Non-pigmented ciliary epithelial cell (primary cell): ENCODE measurements around the gene ALS2CL.
A peak's percentile ranks its signal among the peaks of the same experiment; 100 is the strongest.

Source experiments
- DNase-seq: peaks from one replicate; pipeline ENCODE4 v3.0.0-alpha.2; 2010; ENCODE audit warnings: low read depth

Gene ALS2CL

DNA sequence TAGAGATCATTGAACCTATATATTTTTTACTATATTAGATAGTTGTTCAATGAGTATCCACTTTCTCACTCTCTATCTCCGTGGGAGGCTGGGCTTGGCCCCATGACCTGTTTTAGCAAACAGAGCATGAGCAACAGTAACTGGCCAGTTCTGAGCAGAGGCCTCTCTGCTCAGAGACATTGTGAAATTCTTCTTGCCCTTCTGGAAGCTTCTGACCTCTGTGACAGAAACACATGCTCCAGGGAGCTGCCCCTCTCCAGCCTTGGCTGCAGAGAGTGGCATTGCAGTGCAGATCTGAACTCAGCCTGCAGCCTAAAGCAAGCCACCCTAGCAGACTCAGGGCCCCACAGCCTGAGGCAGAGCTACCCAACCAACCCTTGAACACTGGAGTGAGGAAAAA, 60.7 kb downstream of the ALS2CL start:
- no peak for DNase-seq

- DNase-seq: peak; percentile 17
These were observed 63.6 kb downstream of the ALS2CL start for GRCh38 chr3:46629551-46630517.

DNA sequence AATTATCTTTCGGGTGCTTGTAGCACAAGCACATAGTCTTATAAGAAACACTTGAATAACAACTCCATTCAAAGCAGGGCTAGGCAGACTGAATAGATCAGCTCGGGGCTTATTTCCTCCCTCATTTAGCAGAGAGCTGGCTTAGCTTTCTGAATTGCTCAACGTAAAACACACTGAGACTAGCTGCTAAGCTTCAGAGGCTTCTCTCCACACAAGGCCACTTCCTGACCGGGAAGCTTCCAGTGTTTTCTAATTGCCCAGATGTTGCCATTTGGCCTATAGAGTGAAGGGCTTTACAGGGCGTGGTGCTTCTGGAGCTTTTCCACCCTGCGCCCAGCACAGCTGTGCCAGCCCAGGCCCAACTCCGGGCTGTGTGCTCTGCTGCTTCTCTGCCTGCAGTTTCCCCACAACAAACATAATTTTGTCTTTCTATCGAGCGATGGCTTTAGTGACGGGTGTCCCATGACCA, 64.5 kb downstream of the ALS2CL start:
- DNase-seq: no peak

- DNase-seq: no peak
These were observed 66.4 kb downstream of the ALS2CL start for GRCh38 chr3:46627078-46627477.

DNA sequence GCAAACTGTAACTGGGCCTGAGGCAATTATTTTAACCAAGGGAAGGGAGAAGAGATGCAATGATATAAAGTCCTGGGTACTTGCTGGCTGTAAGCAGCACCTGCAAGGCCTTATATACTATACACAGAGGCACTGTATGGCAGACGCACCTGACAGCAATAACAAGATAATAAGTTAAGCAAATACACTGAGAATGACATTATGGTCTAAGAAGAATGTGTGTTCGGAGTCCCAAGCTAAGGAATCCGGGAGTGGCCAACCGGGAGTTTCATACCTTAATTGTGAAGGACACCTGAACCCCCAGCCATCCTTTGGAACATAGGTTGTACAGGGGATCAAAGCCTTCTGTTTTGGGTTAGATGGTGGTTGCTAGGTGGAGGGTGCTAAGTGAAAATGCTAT, 67.4 kb downstream of the ALS2CL start:
- DNase-seq: no peak

GRCh38 chr3:46624975-46625490, 68.4 kb downstream of the ALS2CL start:
- DNase-seq: no peak

GRCh38 chr3:46624533-46624932, 68.9 kb downstream of the ALS2CL start:
- DNase-seq: no peak

DNA sequence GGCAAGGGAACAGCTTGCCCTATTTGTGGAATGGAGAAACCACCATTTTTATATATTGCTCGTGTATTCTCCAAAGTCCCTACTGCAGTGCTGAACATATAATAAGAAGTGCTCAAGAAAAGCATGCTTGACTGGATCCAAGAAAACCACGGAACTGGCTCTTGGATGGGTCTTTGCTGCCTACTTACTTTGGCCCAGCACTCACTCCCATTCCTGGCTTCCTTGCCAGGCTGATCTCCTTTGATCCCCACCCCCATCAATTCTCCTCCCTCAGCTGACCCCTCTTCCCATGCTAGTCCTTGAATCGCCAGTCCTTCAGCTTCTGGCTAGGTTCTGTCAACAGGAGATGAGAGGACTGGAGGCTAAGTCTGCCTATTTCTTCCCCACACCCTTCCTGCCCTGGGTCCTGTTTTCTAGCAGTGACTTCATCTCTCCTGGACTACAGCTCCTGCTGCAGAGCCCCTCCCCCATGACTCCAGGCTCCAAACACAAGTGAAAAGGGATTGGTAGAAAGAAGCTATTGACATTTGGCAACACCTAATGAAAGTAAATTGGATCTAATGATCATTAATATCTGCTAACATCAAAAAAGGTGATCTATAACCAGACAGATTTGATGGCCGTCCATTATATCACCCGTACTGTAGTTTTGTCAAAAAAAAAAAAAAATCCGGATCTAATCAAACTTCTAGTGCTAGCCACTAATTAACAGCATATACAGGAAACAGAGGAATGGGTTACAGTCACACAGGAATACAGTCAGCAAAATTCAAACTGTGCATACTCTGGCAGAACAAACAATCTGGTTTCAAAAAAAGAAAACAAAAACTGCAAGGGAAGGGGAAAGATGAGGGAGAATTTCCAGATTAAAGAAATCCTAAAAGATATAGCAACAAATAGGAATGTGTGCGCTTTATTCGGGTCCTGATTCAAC, 73.4 kb downstream of the ALS2CL start:
- DNase-seq: no peak
